Activated naive CD8-positive, alpha-beta T cell treated with anti-CD3 and anti-CD28 coated beads for 36 hours (primary cell): ENCODE measurements around the gene CSTF2. TPM values are rescaled to one million over a fixed set of nuclear protein-coding genes. Genes with fewer than 3 reads are reported as not detected.
"Not testable (repeated sequence)": the region's sequence is repeated elsewhere in the genome, so short reads cannot be mapped to it uniquely, and the experiment has no call there.

Source experiments
- DNase-seq: peaks from one replicate; pipeline ENCODE4 v3.0.0; 2021
- H3K27ac Mint-ChIP-seq: one replicate; pipeline ENCODE4 v1.8.0; 2022; ENCODE audit warnings: mild to moderate bottlenecking, moderate library complexity, mixed read lengths
- H3K27me3 Mint-ChIP-seq: one replicate; pipeline ENCODE4 v1.8.0; 2022; ENCODE audit warnings: mild to moderate bottlenecking, mixed read lengths
- H3K36me3 Mint-ChIP-seq: one replicate; pipeline ENCODE4 v1.8.0; 2021; ENCODE audit warnings: mild to moderate bottlenecking, mixed read lengths
- H3K4me1 Mint-ChIP-seq: one replicate; pipeline ENCODE4 v1.8.0; 2021; ENCODE audit warnings: mixed read lengths
- H3K4me3 Mint-ChIP-seq: one replicate; pipeline ENCODE4 v1.8.0; 2022; ENCODE audit warnings: mild to moderate bottlenecking, moderate library complexity, mixed read lengths
- H3K9me3 Mint-ChIP-seq: one replicate; pipeline ENCODE4 v1.8.0; 2022; ENCODE audit warnings: mixed read lengths
- total RNA-seq, 2 experiments: library from RNA; stranded (reverse); gene quantifications; one replicate each; pipeline ENCODE4 v1.2.3, GENCODE V29; 2021

CSTF2 gene, protein sequence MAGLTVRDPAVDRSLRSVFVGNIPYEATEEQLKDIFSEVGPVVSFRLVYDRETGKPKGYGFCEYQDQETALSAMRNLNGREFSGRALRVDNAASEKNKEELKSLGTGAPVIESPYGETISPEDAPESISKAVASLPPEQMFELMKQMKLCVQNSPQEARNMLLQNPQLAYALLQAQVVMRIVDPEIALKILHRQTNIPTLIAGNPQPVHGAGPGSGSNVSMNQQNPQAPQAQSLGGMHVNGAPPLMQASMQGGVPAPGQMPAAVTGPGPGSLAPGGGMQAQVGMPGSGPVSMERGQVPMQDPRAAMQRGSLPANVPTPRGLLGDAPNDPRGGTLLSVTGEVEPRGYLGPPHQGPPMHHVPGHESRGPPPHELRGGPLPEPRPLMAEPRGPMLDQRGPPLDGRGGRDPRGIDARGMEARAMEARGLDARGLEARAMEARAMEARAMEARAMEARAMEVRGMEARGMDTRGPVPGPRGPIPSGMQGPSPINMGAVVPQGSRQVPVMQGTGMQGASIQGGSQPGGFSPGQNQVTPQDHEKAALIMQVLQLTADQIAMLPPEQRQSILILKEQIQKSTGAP
- total RNA-seq = 10 to 100 TPM; 57.6 to 59.5 TPM

DNA sequence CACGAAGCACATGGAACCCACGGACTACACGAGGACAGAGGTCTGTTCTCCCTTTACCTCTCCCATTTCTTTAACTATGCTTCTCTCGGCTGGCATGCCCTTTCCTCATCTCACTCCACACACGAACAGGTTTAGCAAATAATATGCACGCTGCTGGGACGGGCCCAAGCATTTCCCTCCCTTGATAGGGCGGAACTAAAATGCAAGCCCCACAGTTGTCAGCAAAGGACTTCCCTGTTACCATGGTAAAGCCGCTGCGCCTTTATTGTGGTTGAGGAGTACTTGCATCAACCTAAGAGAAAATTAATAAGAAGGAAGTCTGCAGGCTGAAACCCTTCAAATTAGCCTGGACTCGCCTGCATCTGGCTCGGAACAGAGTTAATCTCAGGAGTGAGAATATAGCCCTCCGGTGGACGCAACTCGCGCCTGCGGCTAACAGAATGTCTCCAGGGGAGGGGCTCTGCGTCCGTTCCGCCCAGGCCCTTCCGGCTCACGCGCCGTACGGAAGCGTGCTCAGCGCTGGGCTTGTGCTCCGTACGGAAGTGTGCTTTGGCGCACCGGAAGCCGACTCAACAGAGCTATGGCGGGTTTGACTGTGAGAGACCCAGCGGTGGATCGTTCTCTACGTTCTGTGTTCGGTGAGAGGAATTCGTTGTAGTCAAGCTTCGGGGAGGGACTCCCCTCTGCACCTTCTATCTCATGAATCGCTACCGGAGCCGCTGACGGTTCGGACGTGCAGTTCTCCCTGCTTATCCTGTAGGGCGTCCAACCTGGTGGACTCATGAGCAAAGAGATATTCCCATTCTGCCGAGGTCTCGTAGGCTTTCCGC lies at the start of gene CSTF2:
TSS of gene CSTF2 (plus strand) at position 555 of the 830 bp plus-strand sequence. CDS start at position 581, 26 bp downstream.
- Mint-ChIP-seq H3K27ac (peak within 1 kb of the TSS; percentile 98), H3K4me1 (no peaks in the 10 kb centered on the region), H3K4me3 (peak within 1 kb of the TSS; percentile 89), H3K9me3 (no peaks in the 10 kb centered on the region), H3K27me3 (peaks cover 4% of the 10 kb centered on the region), H3K36me3 (peaks cover 12% of the 10 kb centered on the region)
- DNase-seq = peak; percentile 79

DNA sequence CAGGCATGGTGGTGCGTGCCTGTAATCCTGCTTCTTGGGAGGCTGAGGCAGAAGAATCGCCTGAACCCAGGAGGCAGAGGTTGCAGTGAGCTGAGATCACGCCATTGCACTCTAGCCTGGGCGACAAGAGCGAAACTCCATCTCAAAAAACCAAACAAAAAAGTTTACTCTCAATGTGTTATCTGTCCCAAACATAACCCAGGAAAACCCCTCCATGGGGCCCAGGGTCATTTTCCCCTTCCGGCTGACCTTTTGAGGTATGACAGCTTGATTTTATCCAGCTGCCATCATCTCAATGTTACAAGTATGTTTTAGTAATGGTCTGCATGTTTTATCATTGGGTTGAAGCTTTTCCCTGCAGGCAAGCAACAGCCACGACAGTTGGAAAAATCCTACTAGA lies 23.8 kb upstream of the CSTF2 start:
- not testable (repeated sequence) for H3K27ac Mint-ChIP-seq, DNase-seq, H3K36me3 Mint-ChIP-seq

DNA sequence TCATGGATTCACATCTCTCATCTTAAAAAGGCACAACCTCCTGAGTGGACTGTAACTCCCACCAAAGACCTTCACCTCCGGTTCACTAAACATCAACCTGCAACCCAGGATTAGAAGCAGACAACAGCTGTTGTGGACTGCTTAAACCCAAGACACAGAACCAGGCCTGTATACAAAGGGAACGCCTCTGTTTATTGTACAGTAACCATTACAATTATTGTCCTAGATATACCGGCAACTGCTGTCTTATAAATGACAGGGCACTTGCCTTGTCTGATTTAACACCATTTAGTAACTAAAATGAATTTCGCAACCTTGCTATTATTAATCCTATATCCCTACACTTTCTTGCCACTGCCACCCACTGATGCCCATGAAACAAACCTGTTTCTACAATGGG lies 22.8 kb upstream of the CSTF2 start:
- Mint-ChIP-seq H3K27me3 (no peaks in the 10 kb centered on the region), H3K36me3 (no peaks in the 10 kb centered on the region), H3K4me3 (no peak overlapping the region), H3K27ac (no peak overlapping the region), H3K4me1 (no peaks in the 10 kb centered on the region), H3K9me3 (no peaks in the 10 kb centered on the region)
- no peak for DNase-seq

More for the DNA sequence above, 23.8 kb upstream of the CSTF2 start:
- not testable (repeated sequence) for H3K4me1 Mint-ChIP-seq, H3K4me3 Mint-ChIP-seq, H3K9me3 Mint-ChIP-seq, H3K27me3 Mint-ChIP-seq

DNA sequence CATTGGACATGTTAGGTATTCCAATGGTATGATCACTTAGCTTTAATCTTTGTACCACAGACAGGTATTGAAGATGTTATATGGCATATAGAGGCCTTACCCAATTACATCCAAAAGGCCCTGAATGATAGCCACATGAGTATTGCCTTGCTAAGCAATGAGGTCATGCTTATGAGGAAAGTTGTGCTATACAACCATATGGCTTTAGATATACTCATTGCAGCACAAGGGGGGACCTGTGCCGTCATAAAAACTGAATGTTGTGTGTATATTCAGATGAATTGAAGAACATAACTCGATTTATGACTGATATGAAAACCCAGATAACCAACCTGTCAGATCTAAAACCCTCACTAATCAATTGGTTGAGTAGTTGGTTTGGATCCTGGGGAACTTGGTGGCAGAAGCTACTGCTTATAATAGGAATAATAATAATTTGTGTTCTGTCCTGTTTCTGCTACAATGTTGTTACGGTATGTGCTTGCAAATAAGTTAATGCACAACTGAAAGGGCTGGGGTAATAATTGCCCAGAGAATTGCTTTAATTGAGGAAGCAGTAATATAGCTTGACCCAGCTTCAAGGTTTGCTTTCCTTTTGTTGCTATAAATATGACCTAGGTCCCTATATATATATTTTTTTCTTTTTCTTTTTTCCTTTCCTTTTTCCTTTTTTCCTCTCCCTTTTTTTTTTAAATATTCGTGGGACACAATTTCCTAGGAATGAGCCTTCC lies 21.5 kb upstream of the CSTF2 start:
- H3K4me3 Mint-ChIP-seq = no peak overlapping the region
- no peaks in the 10 kb centered on the region for H3K4me1 Mint-ChIP-seq
- H3K27me3 Mint-ChIP-seq = no peaks in the 10 kb centered on the region
- H3K9me3 Mint-ChIP-seq = no peaks in the 10 kb centered on the region
- H3K27ac Mint-ChIP-seq = no peak overlapping the region
- no peaks in the 10 kb centered on the region for H3K36me3 Mint-ChIP-seq
- DNase-seq = no peak

DNA sequence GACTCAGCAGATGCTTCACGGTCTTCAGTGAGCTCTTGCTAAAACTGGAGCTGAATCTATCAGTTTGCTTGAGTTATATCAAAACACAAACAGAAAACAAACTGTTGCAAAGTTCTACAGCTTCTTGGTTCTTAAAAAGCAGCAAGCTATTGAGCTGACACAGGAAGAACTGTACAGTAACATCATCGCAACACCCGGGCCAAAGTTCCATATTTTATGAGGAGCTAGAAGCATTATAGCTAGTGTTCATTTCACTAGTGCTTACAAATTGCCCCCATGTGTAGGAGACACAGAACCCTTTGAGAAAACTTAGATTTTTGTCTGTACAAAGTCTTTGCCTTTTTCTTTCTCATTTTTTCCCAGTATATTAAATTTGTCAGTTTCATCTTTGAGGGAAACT lies 17.3 kb upstream of the CSTF2 start:
- Mint-ChIP-seq H3K27ac (no peak overlapping the region), H3K36me3 (no peaks in the 10 kb centered on the region), H3K27me3 (peaks cover 4% of the 10 kb centered on the region), H3K9me3 (peaks cover 13% of the 10 kb centered on the region), H3K4me1 (no peaks in the 10 kb centered on the region), H3K4me3 (no peak overlapping the region)
- no peak for DNase-seq

DNA sequence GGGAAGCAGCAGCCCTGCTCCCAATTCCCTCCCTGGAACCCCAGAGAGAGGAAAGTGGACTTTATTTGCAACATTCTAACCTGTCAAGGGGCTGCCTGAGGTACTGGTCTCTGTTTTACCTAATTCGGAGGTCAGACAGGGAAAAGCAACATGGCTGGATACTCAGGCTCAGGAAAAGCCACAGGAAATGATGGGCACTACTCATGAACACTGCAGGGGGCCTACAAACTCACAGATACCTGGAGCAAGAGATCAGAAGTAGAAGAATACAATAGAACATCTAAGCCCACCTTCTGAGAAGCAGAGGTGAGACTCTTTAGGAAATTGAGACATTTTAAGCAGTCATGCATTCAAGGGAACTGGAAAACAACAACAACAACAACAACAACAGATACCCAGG lies 15.4 kb upstream of the CSTF2 start:
- Mint-ChIP-seq H3K4me3 (no peak overlapping the region), H3K9me3 (peaks cover 17% of the 10 kb centered on the region), H3K27ac (no peak overlapping the region), H3K27me3 (peaks cover 6% of the 10 kb centered on the region), H3K36me3 (no peaks in the 10 kb centered on the region), H3K4me1 (no peaks in the 10 kb centered on the region)
- no peak for DNase-seq

DNA sequence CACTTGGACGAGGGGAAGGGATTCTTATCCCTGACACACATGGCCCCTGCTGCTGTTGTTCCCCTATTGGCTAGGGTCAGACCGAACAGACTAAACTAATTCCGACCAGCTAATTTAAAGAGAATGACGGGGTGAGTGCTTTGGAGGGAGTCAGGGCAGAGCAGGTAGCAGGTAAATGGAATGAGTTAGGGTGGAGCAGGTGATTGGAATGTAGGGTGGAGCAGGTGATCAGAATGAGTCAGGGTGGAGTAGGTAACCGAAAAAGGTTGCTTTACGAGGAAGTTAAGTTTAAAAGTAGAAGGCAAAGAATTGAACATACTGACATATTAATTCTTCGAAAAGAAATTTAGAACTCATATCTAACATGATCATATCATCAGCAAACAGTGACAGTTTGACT lies 11.9 kb upstream of the CSTF2 start:
- DNase-seq, H3K27ac Mint-ChIP-seq, H3K4me1 Mint-ChIP-seq, H3K36me3 Mint-ChIP-seq, H3K4me3 Mint-ChIP-seq: not testable (repeated sequence)
- Mint-ChIP-seq H3K9me3 (peaks cover 18% of the 10 kb centered on the region), H3K27me3 (peaks cover 27% of the 10 kb centered on the region)

DNA sequence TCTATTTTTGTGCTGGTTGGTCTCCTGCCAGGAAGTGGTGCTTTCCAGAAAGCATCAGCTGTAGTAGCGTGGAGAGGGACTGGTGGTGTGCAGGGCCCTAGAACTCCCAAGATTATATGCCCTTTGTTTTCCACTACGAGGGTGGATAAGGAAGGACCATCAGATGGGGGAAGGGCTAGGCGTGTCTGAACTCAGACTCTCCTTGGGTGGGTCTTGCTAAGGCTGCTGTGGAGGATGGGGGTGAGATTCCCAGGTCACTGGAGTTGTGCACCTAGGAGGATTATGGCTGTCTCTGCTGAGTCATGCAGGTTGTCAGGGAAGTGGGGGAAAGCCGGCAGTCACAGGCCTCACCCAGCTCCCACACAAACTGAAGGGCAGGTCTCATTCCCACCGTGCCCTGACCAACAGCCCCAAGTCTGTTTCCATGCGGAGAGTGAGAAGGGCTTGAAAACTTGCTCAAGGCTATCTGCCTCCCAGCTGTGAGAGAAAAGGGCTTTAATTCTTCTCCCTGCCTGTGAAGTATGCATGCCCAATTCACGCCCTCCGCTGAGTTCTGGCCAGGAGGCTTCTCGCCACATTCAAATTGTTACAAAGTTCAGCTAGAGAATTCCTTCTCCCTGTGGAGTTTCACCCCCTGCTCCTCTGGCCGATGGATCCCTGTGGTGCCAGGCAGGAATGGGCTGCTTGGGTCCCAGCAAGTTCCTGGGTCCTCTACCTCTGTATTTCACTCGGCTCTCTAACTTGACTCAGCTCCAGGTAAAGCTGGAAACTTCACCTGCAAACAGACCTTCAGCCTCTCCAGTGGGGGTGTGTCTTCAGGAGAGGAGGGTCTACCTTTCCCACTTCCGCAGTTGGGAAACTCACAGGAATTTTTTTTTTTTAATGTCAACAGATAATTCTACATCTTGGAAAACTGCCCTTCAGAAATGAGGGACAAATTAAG lies 7.7 kb upstream of the CSTF2 start:
- Mint-ChIP-seq H3K27ac (no peak overlapping the region), H3K9me3 (peaks cover 5% of the 10 kb centered on the region), H3K27me3 (peaks cover 27% of the 10 kb centered on the region), H3K4me3 (no peak overlapping the region), H3K4me1 (no peaks in the 10 kb centered on the region), H3K36me3 (no peaks in the 10 kb centered on the region)
- DNase-seq = no peak

DNA sequence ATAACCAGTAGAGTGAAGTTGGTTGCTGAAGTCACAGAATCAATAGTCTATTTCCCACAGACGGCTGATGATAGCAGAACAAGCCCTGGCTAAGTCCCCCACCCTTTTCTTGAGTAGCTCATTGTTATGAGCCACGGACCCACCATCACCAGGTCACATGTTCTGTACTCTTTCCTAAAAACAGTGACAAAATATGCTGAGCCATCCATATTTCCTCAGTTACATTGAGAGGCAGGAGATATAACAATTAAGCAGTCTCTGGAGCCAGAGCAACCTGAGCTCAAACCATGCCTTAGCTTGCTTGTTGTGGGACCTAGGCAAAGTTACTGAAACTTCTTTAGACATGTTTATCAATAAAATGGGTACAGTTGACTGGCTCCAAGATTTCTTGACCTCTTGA lies 2.9 kb upstream of the CSTF2 start:
- H3K4me1 Mint-ChIP-seq = no peaks in the 10 kb centered on the region
- peaks cover 6% of the 10 kb centered on the region for H3K36me3 Mint-ChIP-seq
- no peak overlapping the region for H3K27ac Mint-ChIP-seq
- H3K9me3 Mint-ChIP-seq = no peaks in the 10 kb centered on the region
- no peak for DNase-seq
- no peak overlapping the region for H3K4me3 Mint-ChIP-seq
- peaks cover 5% of the 10 kb centered on the region for H3K27me3 Mint-ChIP-seq

DNA sequence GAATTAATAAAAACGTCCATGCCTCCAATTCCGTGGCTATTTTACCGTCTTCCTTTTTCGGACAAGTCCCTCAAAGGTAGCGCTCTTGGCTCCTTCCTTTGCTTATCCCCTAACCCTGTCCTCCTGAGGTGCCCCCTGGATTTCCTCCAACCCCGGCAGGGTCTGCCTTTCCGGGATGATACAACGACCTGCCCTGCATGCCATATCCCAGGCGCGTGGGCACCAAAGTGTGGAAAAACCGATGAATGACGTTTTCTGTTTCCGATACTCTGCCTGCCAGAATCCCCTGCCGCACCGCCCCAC lies 706 bp upstream of the CSTF2 start:
- Mint-ChIP-seq H3K36me3 (peaks cover 12% of the 10 kb centered on the region), H3K27me3 (peaks cover 4% of the 10 kb centered on the region), H3K4me1 (no peaks in the 10 kb centered on the region), H3K4me3 (peak overlapping the region; percentile 89), H3K9me3 (no peaks in the 10 kb centered on the region), H3K27ac (peak overlapping the region; percentile 98)
- DNase-seq = peak; percentile 45

DNA sequence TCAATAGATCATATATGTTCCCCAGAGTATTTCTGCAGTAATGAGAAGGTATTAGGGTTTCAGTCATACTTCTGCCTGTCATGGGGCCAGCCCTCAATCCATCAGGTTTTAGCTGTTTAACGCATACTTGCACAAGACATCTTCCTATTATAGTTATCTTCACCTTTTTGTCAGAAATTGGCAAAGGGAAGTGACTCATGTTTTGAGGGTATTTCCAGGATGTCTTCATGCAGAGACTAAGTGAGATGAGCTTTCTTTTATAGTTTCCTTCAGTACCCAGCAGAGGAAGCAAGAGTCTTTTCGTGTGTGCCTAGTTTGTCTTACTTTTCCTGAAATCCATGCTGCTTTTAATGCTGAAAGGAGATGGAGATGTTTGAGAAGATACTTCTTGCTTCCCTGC lies 9.5 kb downstream of the CSTF2 start:
- no peaks in the 10 kb centered on the region for H3K27me3 Mint-ChIP-seq
- peak overlapping the region; percentile 97 for H3K27ac Mint-ChIP-seq
- DNase-seq = peak; percentile 1
- peak overlapping the region; percentile 63 for H3K4me3 Mint-ChIP-seq
- H3K9me3 Mint-ChIP-seq = no peaks in the 10 kb centered on the region
- H3K36me3 Mint-ChIP-seq = peaks cover 41% of the 10 kb centered on the region
- peaks cover 28% of the 10 kb centered on the region for H3K4me1 Mint-ChIP-seq

DNA sequence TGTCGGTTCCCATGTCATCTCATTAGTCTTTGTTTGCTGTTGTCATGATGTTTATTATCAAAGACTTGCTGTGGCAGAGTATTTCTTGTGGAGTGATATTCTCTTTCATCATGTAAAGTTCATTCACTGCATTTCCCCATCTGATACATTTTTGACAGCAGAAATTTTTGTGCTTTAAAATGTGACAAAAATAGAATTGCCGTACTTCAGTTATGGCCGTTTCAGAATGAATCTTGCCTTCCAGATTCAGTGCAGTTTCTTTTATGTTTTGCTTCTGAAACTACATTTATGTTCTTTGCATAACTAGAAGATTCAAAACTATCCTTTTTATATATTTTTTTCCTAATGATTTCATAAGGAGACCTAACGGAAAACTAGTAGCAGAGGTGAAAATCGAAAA lies 10.0 kb downstream of the CSTF2 start:
- Mint-ChIP-seq H3K27me3 (no peaks in the 10 kb centered on the region), H3K9me3 (no peaks in the 10 kb centered on the region), H3K27ac (peak overlapping the region; percentile 97), H3K4me3 (peak overlapping the region; percentile 63), H3K4me1 (peaks cover 28% of the 10 kb centered on the region), H3K36me3 (peaks cover 41% of the 10 kb centered on the region)
- no peak for DNase-seq

DNA sequence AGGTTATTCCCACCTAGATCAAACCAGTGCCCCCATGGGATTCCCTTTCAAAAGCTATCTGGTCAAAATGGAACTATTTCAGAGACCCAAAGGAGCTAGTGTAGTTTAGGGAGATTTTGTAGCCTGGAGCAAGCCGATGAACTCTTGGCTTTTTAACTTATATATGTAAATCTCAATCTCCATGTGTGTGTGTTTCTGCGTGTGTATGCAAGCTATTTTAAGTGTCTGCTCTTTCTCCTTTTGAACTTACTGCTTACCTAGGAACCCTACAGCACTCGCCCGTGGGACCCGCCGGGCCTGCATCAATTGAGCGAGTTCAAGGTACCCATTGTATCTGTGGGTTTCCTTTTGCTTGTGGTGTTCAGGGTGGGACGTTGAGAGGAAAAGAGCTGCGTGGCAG lies 10.4 kb downstream of the CSTF2 start:
- peak overlapping the region; percentile 56 for H3K4me3 Mint-ChIP-seq
- peak overlapping the region; percentile 97 for H3K27ac Mint-ChIP-seq
- peaks cover 41% of the 10 kb centered on the region for H3K36me3 Mint-ChIP-seq
- no peaks in the 10 kb centered on the region for H3K9me3 Mint-ChIP-seq
- peaks cover 28% of the 10 kb centered on the region for H3K4me1 Mint-ChIP-seq
- no peak for DNase-seq
- no peaks in the 10 kb centered on the region for H3K27me3 Mint-ChIP-seq
